Measurements from ENCODE around the gene ZNF687. TPM values are rescaled to one million over a fixed set of nuclear protein-coding genes. Genes with fewer than 3 reads are reported as not detected.

Gene ZNF687
- polyA plus RNA-seq, 10 donors, result 9.3 to 12.6 (median 11.6) TPM

GRCh38 chr1:151277249-151277648, 4.8 kb upstream of the ZNF687 start:
- no peak for DNase-seq

GRCh38 chr1:151281225-151281968, 702 bp upstream of the ZNF687 start:
- peak; percentile 98 to 99 (median 99) for DNase-seq

GRCh38 chr1:151282883-151283725, 1.0 kb downstream of the ZNF687 start:
- peak in 1 of 3 donors; percentile 54 for DNase-seq

GRCh38 chr1:151284013-151284577, 2.0 kb downstream of the ZNF687 start:
- DNase-seq, result no peak

- no peak for DNase-seq
These were observed 4.7 kb downstream of the ZNF687 start for GRCh38 chr1:151286619-151287340.

GRCh38 chr1:151287341-151287699, 5.2 kb downstream of the ZNF687 start:
- DNase-seq, result no peak

GRCh38 chr1:151287767-151288500, 5.8 kb downstream of the ZNF687 start:
- no peak for DNase-seq

- DNase-seq, result no peak
These were observed 6.4 kb downstream of the ZNF687 start for GRCh38 chr1:151288502-151288901.

GRCh38 chr1:151289080-151289935, 7.2 kb downstream of the ZNF687 start:
- DNase-seq, result no peak

GRCh38 chr1:151289991-151290708, 8.1 kb downstream of the ZNF687 start:
- DNase-seq, result no peak

GRCh38 chr1:151290709-151291303, 8.7 kb downstream of the ZNF687 start:
- peak in 1 of 3 donors; percentile 23 for DNase-seq

GRCh38 chr1:151292207-151293030, 10.3 kb downstream of the ZNF687 start:
- peak in 1 of 3 donors; percentile 44 for DNase-seq

- no peak for DNase-seq
These were observed 11.0 kb downstream of the ZNF687 start for GRCh38 chr1:151293093-151293492.

- no peak for DNase-seq
These were observed 12.8 kb downstream of the ZNF687 start for GRCh38 chr1:151294742-151295462.

- DNase-seq, result peak in 2 of 3 donors; percentile 52 to 72
These were observed 27.8 kb downstream of the ZNF687 start for GRCh38 chr1:151309811-151310323.

GRCh38 chr1:151311011-151311410, 28.9 kb downstream of the ZNF687 start:
- no peak for DNase-seq

All from muscle of back (tissue), 11 donors.